Measurements from ENCODE around the gene BORCS6. TPM values are rescaled to one million over a fixed set of nuclear protein-coding genes. Genes with fewer than 3 reads are reported as not detected.

Gene BORCS6
- total and polyA plus RNA-seq, 9 of the 15 experiments (the other 6 are each of a cell fraction or from before 2014, with no cell fraction given), result 0.01 to 7.4 (median 2.3) TPM

DNA sequence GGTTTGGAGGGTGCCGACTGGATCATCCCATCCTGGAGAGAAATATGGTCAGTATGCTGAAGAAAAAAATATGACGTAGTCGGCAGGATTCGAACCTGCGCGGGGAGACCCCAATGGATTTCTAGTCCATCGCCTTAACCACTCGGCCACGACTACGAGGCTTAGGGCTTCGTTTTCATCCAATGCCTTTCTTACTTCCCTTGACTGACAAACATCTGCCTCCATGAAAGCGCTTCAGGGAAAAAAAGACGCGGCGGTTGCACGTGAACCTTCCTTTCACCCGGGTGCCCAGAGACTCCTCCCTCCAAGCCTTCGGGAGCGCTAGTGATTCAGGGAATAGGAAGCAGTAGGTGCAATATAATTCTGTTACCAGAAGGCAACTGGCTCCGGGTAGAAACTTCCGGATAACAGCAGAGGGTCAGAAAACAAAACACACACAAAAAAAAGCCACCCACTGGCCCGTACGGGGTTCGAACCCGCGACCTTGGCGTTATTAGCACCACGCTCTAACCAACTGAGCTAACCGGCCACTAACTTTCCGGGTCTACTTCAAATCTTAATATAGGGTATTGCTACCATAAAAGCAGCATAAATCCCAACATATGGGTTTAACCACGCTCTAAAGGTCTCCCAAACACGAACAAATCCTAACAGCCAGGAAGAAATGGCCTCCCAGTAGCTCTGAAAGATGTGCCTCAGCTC lies 36.7 kb upstream of the BORCS6 start (continued):
- peak; percentile 15 for TF ChIP-seq CHD1 (IDR thresholded peaks at IDR 0.05; ENCODE audit: low read length)
- TF ChIP-seq GTF2F1 (IDR thresholded peaks at IDR 0.05; ENCODE audit: low read depth, low read length), result no peak
- TF ChIP-seq KAT8 (IDR thresholded peaks at IDR 0.05; ENCODE audit: low read depth), result no peak
- TF ChIP-seq NELFE (IDR thresholded peaks at IDR 0.05; ENCODE audit: insufficient read depth, insufficient read length), result no peak
- no peak for TF ChIP-seq STAT5B (CRISPR knock-in tag; IDR thresholded peaks at IDR 0.05)
- TF ChIP-seq NONO (IDR thresholded peaks at IDR 0.05; ENCODE audit: low read depth in 2 of 2, low read length in 1 of 2), result no peak
- TF ChIP-seq, protein P1, sequence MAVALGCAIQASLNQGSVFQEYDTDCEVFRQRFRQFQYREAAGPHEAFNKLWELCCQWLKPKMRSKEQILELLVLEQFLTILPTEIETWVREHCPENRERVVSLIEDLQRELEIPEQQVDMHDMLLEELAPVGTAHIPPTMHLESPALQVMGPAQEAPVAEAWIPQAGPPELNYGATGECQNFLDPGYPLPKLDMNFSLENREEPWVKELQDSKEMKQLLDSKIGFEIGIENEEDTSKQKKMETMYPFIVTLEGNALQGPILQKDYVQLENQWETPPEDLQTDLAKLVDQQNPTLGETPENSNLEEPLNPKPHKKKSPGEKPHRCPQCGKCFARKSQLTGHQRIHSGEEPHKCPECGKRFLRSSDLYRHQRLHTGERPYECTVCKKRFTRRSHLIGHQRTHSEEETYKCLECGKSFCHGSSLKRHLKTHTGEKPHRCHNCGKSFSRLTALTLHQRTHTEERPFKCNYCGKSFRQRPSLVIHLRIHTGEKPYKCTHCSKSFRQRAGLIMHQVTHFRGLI (CRISPR knock-in tag; IDR thresholded peaks at IDR 0.05), result no peak
- peak in 1 of 2 experiments; percentile 72; a peak in 2 of 4 replicates for TF ChIP-seq FOXK2 (conservative IDR thresholded peaks at IDR 0.05 in 1 of 2, IDR thresholded peaks at IDR 0.05 in 1 of 2; ENCODE audit: low read depth in 2 of 2)
- TF ChIP-seq PHF8 (IDR thresholded peaks at IDR 0.05; ENCODE audit: borderline replicate concordance, low read length), result no peak
- TF ChIP-seq CTCFL (IDR thresholded peaks at IDR 0.05; ENCODE audit: borderline replicate concordance, insufficient read depth, low read depth, low read length, poor library complexity, severe bottlenecking), result no peak
- peak; percentile 29; the same call in 1 of the 2 replicates for TF ChIP-seq HNRNPUL1 (IDR thresholded peaks at IDR 0.05; ENCODE audit: low read length)
- TF ChIP-seq ESRRB (CRISPR knock-in tag; IDR thresholded peaks at IDR 0.05; ENCODE audit: borderline replicate concordance), result no peak
- TF ChIP-seq NUFIP1 (IDR thresholded peaks at IDR 0.05; ENCODE audit: partially characterized antibody), result no peak
- TF ChIP-seq, protein P2, sequence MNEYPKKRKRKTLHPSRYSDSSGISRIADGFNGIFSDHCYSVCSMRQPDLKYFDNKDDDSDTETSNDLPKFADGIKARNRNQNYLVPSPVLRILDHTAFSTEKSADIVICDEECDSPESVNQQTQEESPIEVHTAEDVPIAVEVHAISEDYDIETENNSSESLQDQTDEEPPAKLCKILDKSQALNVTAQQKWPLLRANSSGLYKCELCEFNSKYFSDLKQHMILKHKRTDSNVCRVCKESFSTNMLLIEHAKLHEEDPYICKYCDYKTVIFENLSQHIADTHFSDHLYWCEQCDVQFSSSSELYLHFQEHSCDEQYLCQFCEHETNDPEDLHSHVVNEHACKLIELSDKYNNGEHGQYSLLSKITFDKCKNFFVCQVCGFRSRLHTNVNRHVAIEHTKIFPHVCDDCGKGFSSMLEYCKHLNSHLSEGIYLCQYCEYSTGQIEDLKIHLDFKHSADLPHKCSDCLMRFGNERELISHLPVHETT (CRISPR knock-in tag; conservative IDR thresholded peaks at IDR 0.05 in 1 of 2, IDR thresholded peaks at IDR 0.05 in 1 of 2), result no peak; a peak in 1 of 4 replicates
